SIG-M5 treated with dmso at 0.1 percent for 504 hours (cell line): ENCODE results near the gene SHANK2.

ENCODE experiments used
- DNase-seq: peaks from one replicate; lab custom pipeline; 2025; ENCODE audit not compliant: unreplicated experiment; lab: John Stamatoyannopoulos, UW

SHANK2 gene

GRCh38 chr11:71202966-71203365 is 49.4 kb downstream of the SHANK2 start:
- DNase-seq = no peak

- no peak for DNase-seq
Measured at GRCh38 chr11:71202598-71202944, 49.8 kb downstream of the SHANK2 start.
